Erythroblast (primary cell): ENCODE measurements around the gene MCRIP2.
"Not testable (repeated sequence)": the region's sequence is repeated elsewhere in the genome, so short reads cannot be mapped to it uniquely, and the experiment has no call there.

Experiments
- DNase-seq, 2 experiments: peaks; one replicate each; lab custom pipeline; 2025; lab: John Stamatoyannopoulos, UW
- GATA1 ChIP-seq: IDR thresholded peaks from 2 replicates; pipeline ENCODE4 v1.6.1; 2011; ENCODE audit warnings: low read depth, mild to moderate bottlenecking, control low read depth, low read length, moderate library complexity
- POLR2A ChIP-seq: IDR thresholded peaks from 2 replicates; pipeline ENCODE4 v1.6.1; 2011; ENCODE audit warnings: mild to moderate bottlenecking, low read length

MCRIP2 gene

GRCh38 chr16:641326-642188, at the start of gene MCRIP2:
Gene MCRIP2 (plus strand): TSS chr16:641828. CDS start chr16:641992, 164 bp downstream.
- DNase-seq: peak; percentile 87 to 88
- no peak for TF ChIP-seq GATA1
- peak; percentile 64 for TF ChIP-seq POLR2A

GRCh38 chr16:591892-592517, 49.6 kb upstream of the MCRIP2 start:
- TF ChIP-seq GATA1: no peak
- TF ChIP-seq POLR2A: no peak
- DNase-seq: no peak

- TF ChIP-seq POLR2A (no peak), GATA1 (no peak)
- DNase-seq: no peak
Observed at GRCh38 chr16:592518-593306, 48.9 kb upstream of the MCRIP2 start.

GRCh38 chr16:593406-593805, 48.2 kb upstream of the MCRIP2 start:
- no peak for DNase-seq
- TF ChIP-seq POLR2A: no peak
- TF ChIP-seq GATA1: no peak

- no peak for DNase-seq
- TF ChIP-seq GATA1 (no peak), POLR2A (no peak)
Observed at GRCh38 chr16:593807-594206, 47.8 kb upstream of the MCRIP2 start.

GRCh38 chr16:595094-595528, 46.5 kb upstream of the MCRIP2 start:
- TF ChIP-seq POLR2A: no peak
- no peak for TF ChIP-seq GATA1
- no peak for DNase-seq

GRCh38 chr16:595942-596735, 45.5 kb upstream of the MCRIP2 start:
- TF ChIP-seq GATA1 (no peak), POLR2A (no peak)

GRCh38 chr16:596736-597060, 44.9 kb upstream of the MCRIP2 start:
- no peak for DNase-seq

More at GRCh38 chr16:595942-596735, 45.5 kb upstream of the MCRIP2 start:
- DNase-seq: no peak

GRCh38 chr16:597655-598054, 44.0 kb upstream of the MCRIP2 start:
- DNase-seq: not testable (repeated sequence)

More at GRCh38 chr16:596736-597060, 44.9 kb upstream of the MCRIP2 start:
- TF ChIP-seq GATA1: no peak
- TF ChIP-seq POLR2A: no peak

GRCh38 chr16:598823-599739, 42.5 kb upstream of the MCRIP2 start:
- no peak for DNase-seq

GRCh38 chr16:600781-601180, 40.8 kb upstream of the MCRIP2 start:
- TF ChIP-seq POLR2A (no peak), GATA1 (no peak)
- DNase-seq: peak in 1 of 2 experiments; percentile 25

More at GRCh38 chr16:598823-599739, 42.5 kb upstream of the MCRIP2 start:
- no peak for TF ChIP-seq POLR2A
- no peak for TF ChIP-seq GATA1

- TF ChIP-seq POLR2A: no peak
- TF ChIP-seq GATA1: no peak
- DNase-seq: no peak
Observed at GRCh38 chr16:603933-604332, 37.7 kb upstream of the MCRIP2 start.
